GM12873 (cell line): ENCODE results near the gene PPT2.

Experiments used
- TF ChIP-seq, protein P1 (sequence below): IDR thresholded peaks from 2 replicates; pipeline ENCODE4 v1.5.1; 2012; ENCODE audit warnings: low read depth, mild to moderate bottlenecking, moderate library complexity, low read length, control low read depth; ENCODE audit not compliant: insufficient read depth; ENCODE audit errors: missing control alignments

Gene PPT2

GRCh38 chr6:32188381-32189068 is 34.6 kb downstream of the PPT2 start:
- TF ChIP-seq, protein P1, sequence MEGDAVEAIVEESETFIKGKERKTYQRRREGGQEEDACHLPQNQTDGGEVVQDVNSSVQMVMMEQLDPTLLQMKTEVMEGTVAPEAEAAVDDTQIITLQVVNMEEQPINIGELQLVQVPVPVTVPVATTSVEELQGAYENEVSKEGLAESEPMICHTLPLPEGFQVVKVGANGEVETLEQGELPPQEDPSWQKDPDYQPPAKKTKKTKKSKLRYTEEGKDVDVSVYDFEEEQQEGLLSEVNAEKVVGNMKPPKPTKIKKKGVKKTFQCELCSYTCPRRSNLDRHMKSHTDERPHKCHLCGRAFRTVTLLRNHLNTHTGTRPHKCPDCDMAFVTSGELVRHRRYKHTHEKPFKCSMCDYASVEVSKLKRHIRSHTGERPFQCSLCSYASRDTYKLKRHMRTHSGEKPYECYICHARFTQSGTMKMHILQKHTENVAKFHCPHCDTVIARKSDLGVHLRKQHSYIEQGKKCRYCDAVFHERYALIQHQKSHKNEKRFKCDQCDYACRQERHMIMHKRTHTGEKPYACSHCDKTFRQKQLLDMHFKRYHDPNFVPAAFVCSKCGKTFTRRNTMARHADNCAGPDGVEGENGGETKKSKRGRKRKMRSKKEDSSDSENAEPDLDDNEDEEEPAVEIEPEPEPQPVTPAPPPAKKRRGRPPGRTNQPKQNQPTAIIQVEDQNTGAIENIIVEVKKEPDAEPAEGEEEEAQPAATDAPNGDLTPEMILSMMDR = no peak

DNA sequence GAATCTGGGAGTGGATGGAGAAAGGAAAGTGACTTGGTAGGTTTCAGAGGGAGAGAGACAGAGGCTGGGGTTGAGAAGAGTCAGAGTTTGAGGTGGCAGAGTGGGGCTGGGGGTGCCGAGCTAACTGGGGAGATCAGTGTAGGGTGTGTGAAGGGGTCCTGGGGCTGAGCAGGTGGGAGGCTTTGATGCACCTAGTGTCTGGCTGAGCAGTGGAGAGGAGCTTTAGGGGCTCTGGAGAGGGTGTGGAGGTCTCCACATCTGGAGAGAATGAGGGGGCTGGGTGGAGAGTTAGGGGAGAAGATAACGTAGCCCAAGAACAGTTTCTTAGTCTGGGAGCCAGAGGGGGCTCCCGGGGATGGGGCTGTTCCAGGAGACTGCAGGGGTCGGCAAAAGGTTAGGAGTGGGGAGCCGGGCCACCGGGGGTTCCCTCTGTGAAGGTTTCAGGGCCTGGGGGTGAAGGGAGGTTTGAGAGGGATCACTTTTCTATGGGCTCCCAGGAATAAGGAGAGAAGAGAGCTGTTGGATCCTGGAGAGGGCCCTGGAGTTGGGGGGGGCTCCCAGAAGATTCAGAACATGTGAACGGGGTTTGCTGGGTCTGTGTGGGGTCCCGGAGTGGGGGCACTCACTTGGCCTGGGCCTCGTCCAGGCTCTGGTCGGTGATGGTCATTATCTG is 35.3 kb downstream of the PPT2 start:
- TF ChIP-seq, protein P1 = no peak

GRCh38 chr6:32189742-32190053 is 35.8 kb downstream of the PPT2 start:
- TF ChIP-seq, protein P1 = no peak

DNA sequence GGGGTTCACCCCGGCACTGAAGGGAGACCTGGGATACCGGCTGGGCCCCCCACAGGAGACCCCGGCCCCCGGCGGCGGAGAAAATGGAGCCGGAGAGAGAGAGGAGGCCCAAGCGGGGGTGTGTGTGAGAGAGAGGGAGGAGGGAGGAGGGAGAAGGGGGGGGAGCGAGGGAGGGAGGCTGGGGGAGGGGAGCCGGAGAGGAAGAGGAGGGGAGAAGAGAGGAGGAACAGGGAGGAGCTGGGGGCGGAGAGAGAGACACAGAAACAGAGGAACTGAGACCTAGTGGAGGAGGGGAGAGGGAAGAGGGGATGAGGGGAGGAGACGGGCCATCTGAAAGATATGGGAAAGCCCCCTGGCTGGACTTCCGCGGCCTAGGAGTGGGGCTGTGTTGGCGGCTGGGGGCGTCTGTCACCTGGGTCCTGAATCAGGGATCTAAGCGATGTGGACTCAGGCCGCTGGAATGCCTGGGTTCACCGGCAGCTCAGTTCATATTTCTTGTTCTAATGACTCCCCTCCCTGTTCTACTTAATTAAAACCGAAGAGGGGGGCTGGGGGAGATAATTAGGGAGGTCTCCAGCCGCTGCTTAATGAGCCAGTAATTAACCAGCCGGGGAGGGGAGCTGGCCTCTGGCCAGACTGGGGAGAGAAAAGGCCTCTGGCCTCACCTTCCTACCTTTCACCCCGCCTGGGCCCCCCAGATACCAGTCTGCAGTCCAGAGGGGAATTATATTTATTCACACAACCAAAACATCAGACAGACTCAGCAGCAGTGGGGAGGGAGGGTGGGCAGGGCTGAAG is 36.3 kb downstream of the PPT2 start, which contains the start of gene PBX2:
TSS of gene PBX2 (minus strand) at position 149 of the 798 bp plus-strand sequence. CDS start 287 bp downstream, outside the sequence.
- TF ChIP-seq, protein P1 = no peak

- TF ChIP-seq, protein P1 = no peak
Measured at GRCh38 chr6:32190911-32191677, 37.2 kb downstream of the PPT2 start.

GRCh38 chr6:32191696-32192607 is 38.0 kb downstream of the PPT2 start:
- TF ChIP-seq, protein P1 = no peak
